ENCODE results near the gene CYP3A5. TPM values are rescaled to one million over a fixed set of nuclear protein-coding genes. Genes with fewer than 3 reads are reported as not detected.

The CYP3A5 gene
- total and polyA plus RNA-seq, 2 of the 4 experiments (the other 2 are of a cell fraction) = not detected

DNA sequence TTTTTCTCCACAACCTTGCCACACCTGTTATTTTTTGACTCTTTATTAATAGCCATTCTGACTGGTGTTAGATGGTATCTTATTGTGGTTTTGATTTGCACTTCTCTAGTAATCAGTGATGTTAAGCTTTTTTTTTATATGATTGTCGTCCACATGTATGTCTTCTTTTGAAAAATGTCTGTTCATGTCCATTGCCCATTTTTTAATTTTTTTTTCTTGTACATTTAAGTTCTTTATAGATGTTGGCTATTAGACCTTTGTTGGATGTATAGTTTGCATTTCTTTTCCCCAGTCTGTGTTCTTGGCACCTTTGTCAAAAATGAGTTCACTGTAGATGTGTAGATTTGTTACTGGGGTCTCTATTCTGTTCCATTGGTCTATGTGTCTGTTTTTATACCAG is 34.2 kb downstream of the CYP3A5 start:
- H3K18ac ChIP-seq (ENCODE audit: low read depth, low read length) = no peak overlapping the region
- H4K5ac ChIP-seq (ENCODE audit: low read depth, low read length) = no peak overlapping the region
- no TSS peak for BruUV-seq (replicated peaks)
- in situ Hi-C loops (cut with MboI; ENCODE audit: low sequenced_read_pairs) (no loop called here), intact Hi-C loops (cut with micrococcal nuclease) (no loop called here), dilution Hi-C loops (cut with HindIII; ENCODE audit: low sequenced_read_pairs, unreplicated experiment) (no loop called here)
- no peak overlapping the region for H3K9ac ChIP-seq (ENCODE audit: low read depth, low read length)
- H3K4me2 ChIP-seq (ENCODE audit: low read depth, low read length) = no peak overlapping the region
- no peak overlapping the region for H3K56ac ChIP-seq (ENCODE audit: extremely low read depth, insufficient read depth, low read length)
- H4K91ac ChIP-seq (ENCODE audit: insufficient read depth, low read depth, low read length) = no peak overlapping the region
- no peaks in the 10 kb centered on the region for H4K20me1 ChIP-seq (ENCODE audit: insufficient read depth, low read length)
- H2AK9ac ChIP-seq (replicated peaks; ENCODE audit: low read depth, low read length, poor library complexity) = no peak overlapping the region
- no peak overlapping the region for H3K23ac ChIP-seq (ENCODE audit: low read depth, low read length)
- H2AFZ ChIP-seq (replicated peaks; ENCODE audit: low read length, poor library complexity) = no peak overlapping the region
- H4K8ac ChIP-seq (ENCODE audit: low read depth in 2 of 2, low read length in 2 of 2) = no peak overlapping the region
- no peaks in the 10 kb centered on the region for H3K4me1 ChIP-seq (ENCODE audit: control insufficient read depth, insufficient read depth, low read length)
- no peak overlapping the region for H2BK20ac ChIP-seq (ENCODE audit: low read depth, low read length)
- ATAC-seq (ENCODE audit: low read depth) (no peak), DNase-seq (no peak)
- H2BK15ac ChIP-seq (ENCODE audit: low read depth, low read length) = no peak overlapping the region
- no peak overlapping the region for H3K27ac ChIP-seq (ENCODE audit: insufficient read depth, low read length)
- TF ChIP-seq MXI1 (IDR thresholded peaks at IDR 0.05; ENCODE audit: borderline replicate concordance, low read depth, low read length) = no peak
- no peak for TF ChIP-seq RFX5 (IDR thresholded peaks at IDR 0.05; ENCODE audit: low read depth, low read length)
- TF ChIP-seq, protein P1, sequence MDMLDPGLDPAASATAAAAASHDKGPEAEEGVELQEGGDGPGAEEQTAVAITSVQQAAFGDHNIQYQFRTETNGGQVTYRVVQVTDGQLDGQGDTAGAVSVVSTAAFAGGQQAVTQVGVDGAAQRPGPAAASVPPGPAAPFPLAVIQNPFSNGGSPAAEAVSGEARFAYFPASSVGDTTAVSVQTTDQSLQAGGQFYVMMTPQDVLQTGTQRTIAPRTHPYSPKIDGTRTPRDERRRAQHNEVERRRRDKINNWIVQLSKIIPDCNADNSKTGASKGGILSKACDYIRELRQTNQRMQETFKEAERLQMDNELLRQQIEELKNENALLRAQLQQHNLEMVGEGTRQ (IDR thresholded peaks at IDR 0.05; ENCODE audit: low read depth, low read length) = no peak
- no peak for TF ChIP-seq CHD1 (IDR thresholded peaks at IDR 0.05; ENCODE audit: low read depth, low read length)
- no peak for TF ChIP-seq POLR2A (IDR thresholded peaks at IDR 0.05; ENCODE audit: low read depth, low read length)
- TF ChIP-seq NFE2L2 (IDR thresholded peaks at IDR 0.05; ENCODE audit: low read depth, low read length) = no peak
- H3K9me1 ChIP-seq (ENCODE audit: insufficient read depth, low read length) = no peaks in the 10 kb centered on the region
- no peaks in the 10 kb centered on the region for H3K9me3 ChIP-seq (ENCODE audit: control insufficient read depth, insufficient read depth, low read length)
- no peak overlapping the region for H2AK5ac ChIP-seq (ENCODE audit: low read depth, low read length)
- H3K79me1 ChIP-seq (ENCODE audit: low read depth in 1 of 2, low read length in 2 of 2) = no peaks in the 10 kb centered on the region
- CTCF ChIA-PET = no interaction called here
- no CpG with 5 or more reads among the region's 1 CpG for WGBS, 2 experiments (ENCODE audit: extremely low coverage in 2 of 2, insufficient read length in 1 of 2)
- H3K4ac ChIP-seq (ENCODE audit: low read depth, low read length) = no peak overlapping the region
- H2BK120ac ChIP-seq (ENCODE audit: low read depth, low read length) = no peak overlapping the region
- no peaks in the 10 kb centered on the region for H3K27me3 ChIP-seq (ENCODE audit: control insufficient read depth, insufficient read depth, low read length)
- 0 out of 2 replicates have a peak, but pooled peaks cover 2% of the 10 kb centered on the region for H3K36me3 ChIP-seq (ENCODE audit: control insufficient read depth, insufficient read depth, low read length)
- H3K4me3 ChIP-seq (ENCODE audit: insufficient read depth, low read depth, low read length) = no peak overlapping the region
- H2BK5ac ChIP-seq (ENCODE audit: low read depth, low read length, poor library complexity, severe bottlenecking) = no peak overlapping the region
- POLR2A ChIA-PET (ENCODE audit: unreplicated experiment) = no interaction called here
- H3K14ac ChIP-seq (replicated peaks; ENCODE audit: low read depth, low read length) = no peak overlapping the region

All from IMR-90 (cell line).